Neuronal stem cell (in vitro differentiated cells): ENCODE results near the gene AMN.

Experiments
- DNase-seq: peaks from one replicate; pipeline ENCODE4 v3.0.0-alpha.2; 2013; ENCODE audit warnings: low spot score
- H2AFZ ChIP-seq: one replicate; pipeline ENCODE4 v1.6.1; 2013; ENCODE audit warnings: mild to moderate bottlenecking, low read length, inconsistent platforms
- H2AK5ac ChIP-seq: 2 replicates; pipeline ENCODE4 v1.6.1; 2013; ENCODE audit warnings: low read depth, mild to moderate bottlenecking, inconsistent platforms, low read length, moderate library complexity, mixed read lengths
- H2BK120ac ChIP-seq: 2 replicates; pipeline ENCODE4 v1.6.1; 2013; ENCODE audit warnings: low read depth, mild to moderate bottlenecking, inconsistent platforms, low read length, moderate library complexity, mixed read lengths
- H2BK12ac ChIP-seq: one replicate; pipeline ENCODE4 v1.6.1; 2013; ENCODE audit warnings: low read length, inconsistent platforms
- H2BK15ac ChIP-seq: 2 replicates; pipeline ENCODE4 v1.6.1; 2013; ENCODE audit warnings: mild to moderate bottlenecking, low read length, inconsistent platforms, mixed read lengths
- H2BK5ac ChIP-seq: one replicate; pipeline ENCODE4 v1.6.1; 2013; ENCODE audit warnings: inconsistent platforms, mild to moderate bottlenecking, low read length, moderate library complexity
- H3K14ac ChIP-seq: one replicate; pipeline ENCODE4 v1.6.1; 2013; ENCODE audit warnings: low read length, inconsistent platforms
- H3K18ac ChIP-seq: 2 replicates; pipeline ENCODE4 v1.6.1; 2013; ENCODE audit warnings: low read length, inconsistent platforms
- H3K23ac ChIP-seq: 2 replicates; pipeline ENCODE4 v1.6.1; 2013; ENCODE audit warnings: low read depth, mild to moderate bottlenecking, mixed read lengths, low read length, inconsistent platforms; ENCODE audit not compliant: poor library complexity
- H3K27ac ChIP-seq: replicated peaks from 3 replicates; pipeline ENCODE4 v1.5.1; 2013; ENCODE audit warnings: low read length, inconsistent platforms
- H3K27me3 ChIP-seq, 3 experiments: 2 replicates each; pipeline ENCODE4 v1.6.1; 2013; ENCODE audit warnings: low read length in 3 of 3, mild to moderate bottlenecking in 2 of 3, inconsistent platforms in 1 of 3, low read depth in 1 of 3, mixed read lengths in 1 of 3, moderate library complexity in 1 of 3; ENCODE audit not compliant: control insufficient read depth in 3 of 3, insufficient read depth in 3 of 3
- H3K36me3 ChIP-seq, 2 donors: replicated peaks in 1 of 2; 2 replicates each; pipeline ENCODE4 v1.6.1; 2013; ENCODE audit warnings: low read length in 2 of 2; ENCODE audit not compliant: control insufficient read depth in 2 of 2, insufficient read depth in 2 of 2
- H3K4ac ChIP-seq: 2 replicates; pipeline ENCODE4 v1.6.1; 2013; ENCODE audit warnings: inconsistent platforms, mild to moderate bottlenecking, low read length, moderate library complexity
- H3K4me1 ChIP-seq, 2 donors: 1 replicate in 1 of 2; 2 replicates in 1 of 2; pipeline ENCODE4 v1.6.1; 2013; ENCODE audit warnings: low read length in 2 of 2, low read depth in 1 of 2; ENCODE audit not compliant: control insufficient read depth in 2 of 2, insufficient read depth in 1 of 2
- H3K4me2 ChIP-seq: one replicate; pipeline ENCODE4 v1.6.1; 2013; ENCODE audit warnings: mild to moderate bottlenecking, low read length, inconsistent platforms; ENCODE audit not compliant: insufficient read depth, poor library complexity, severe bottlenecking
- H3K4me3 ChIP-seq, 2 donors: 2 replicates each; pipeline ENCODE4 v1.5.1; 2013; ENCODE audit warnings: low read length in 2 of 2, mild to moderate bottlenecking in 2 of 2, inconsistent platforms in 1 of 2, moderate library complexity in 1 of 2
- H3K79me1 ChIP-seq: one replicate; pipeline ENCODE4 v1.6.1; 2013; ENCODE audit warnings: low read depth, mild to moderate bottlenecking, inconsistent platforms, low read length, moderate library complexity
- H3K9ac ChIP-seq: one replicate; pipeline ENCODE4 v1.6.1; 2013; ENCODE audit warnings: mild to moderate bottlenecking, low read depth, low read length, inconsistent platforms; ENCODE audit not compliant: poor library complexity
- H3K9me3 ChIP-seq, 2 donors: replicated peaks in 1 of 2; 2 replicates each; pipeline versions ENCODE3 to v1.6.1; 2013; ENCODE audit warnings: low read length in 2 of 2, mild to moderate bottlenecking in 2 of 2, inconsistent platforms in 1 of 2, low read depth in 1 of 2, mixed read lengths in 1 of 2, moderate library complexity in 1 of 2; ENCODE audit not compliant: control insufficient read depth in 2 of 2, insufficient read depth in 1 of 2
- H4K8ac ChIP-seq: one replicate; pipeline ENCODE4 v1.6.1; 2013; ENCODE audit warnings: low read depth, mild to moderate bottlenecking, inconsistent platforms, low read length, moderate library complexity
- H4K91ac ChIP-seq: one replicate; pipeline ENCODE4 v1.6.1; 2013; ENCODE audit warnings: low read length, low read depth, mild to moderate bottlenecking, inconsistent platforms; ENCODE audit not compliant: poor library complexity
- WGBS, 2 donors: extraction: QIAGEN DNeasy Blood & Tissue Kit; methylation state at CpG; one replicate each; pipeline ENCODE4 v1.1.7; 2013; ENCODE audit warnings: missing lambda C conversion rate in 2 of 2, mixed read lengths in 1 of 2; ENCODE audit not compliant: insufficient read length in 2 of 2, insufficient replicate concordance in 1 of 2; ENCODE audit errors: extremely low coverage in 2 of 2; 5-methylcytosine and 5-hydroxymethylcytosine counted together

Gene AMN

GRCh38 chr14:102929241-102930137 is 7.0 kb downstream of the AMN start:
- H2AFZ ChIP-seq, result peak overlapping the region; percentile 96
- peak overlapping the region; percentile 54 to 82 for H3K4me3 ChIP-seq
- H3K79me1 ChIP-seq, result peaks cover 8% of the 10 kb centered on the region
- H2BK5ac ChIP-seq, result peak overlapping the region; percentile 53
- H3K4ac ChIP-seq, result peak overlapping the region; percentile 66
- H3K18ac ChIP-seq, result peak overlapping the region; percentile 98
- no peak overlapping the region for H2BK12ac ChIP-seq
- peak overlapping the region; percentile 88 for H3K9ac ChIP-seq
- peak overlapping the region; percentile 89 for H3K4me2 ChIP-seq
- peak overlapping the region; percentile 94 for H3K23ac ChIP-seq
- H2BK15ac ChIP-seq, result peak overlapping the region; percentile 81
- H3K9me3 ChIP-seq, result peaks cover 0 to 5% of the 10 kb centered on the region in 2 donors
- no CpG with 5 or more reads among the region's 94 CpGs for WGBS, 2 donors
- peak overlapping the region; percentile 99 for H2AK5ac ChIP-seq
- peaks cover 22 to 60% (median 34%) of the 10 kb centered on the region in 3 experiments for H3K27me3 ChIP-seq
- H3K14ac ChIP-seq, result peak overlapping the region; percentile 63
- no peak overlapping the region for H3K27ac ChIP-seq
- peak overlapping the region; percentile 47 for H2BK120ac ChIP-seq
- DNase-seq, result no peak
- H3K4me1 ChIP-seq, result peaks cover 12 to 15% of the 10 kb centered on the region in 2 donors
- no peak overlapping the region for H4K91ac ChIP-seq
- no peak overlapping the region for H4K8ac ChIP-seq
- H3K36me3 ChIP-seq, result peaks cover 5 to 20% of the 10 kb centered on the region in 2 donors

GRCh38 chr14:102930138-102930752 is 7.8 kb downstream of the AMN start:
- Histone ChIP-seq H3K79me1 (peaks cover 8% of the 10 kb centered on the region), H2AK5ac (peak overlapping the region; percentile 94), H2BK12ac (no peak overlapping the region), H2BK5ac (peak overlapping the region; percentile 53), H4K8ac (no peak overlapping the region), H3K4me3 (peak overlapping the region in 1 of 2 donors; percentile 57), H3K4me1 (peaks cover 12 to 15% of the 10 kb centered on the region in 2 donors), H3K18ac (peak overlapping the region; percentile 98), H3K27me3 (peaks cover 22 to 58% (median 34%) of the 10 kb centered on the region in 3 experiments), H2BK120ac (no peak overlapping the region), H4K91ac (no peak overlapping the region), H3K9ac (peak overlapping the region; percentile 84), H2BK15ac (peak overlapping the region; percentile 26), H3K4me2 (peak overlapping the region; percentile 89), H3K4ac (no peak overlapping the region), H3K27ac (no peak overlapping the region), H2AFZ (no peak overlapping the region), H3K23ac (peak overlapping the region; percentile 94), H3K36me3 (peaks cover 5 to 20% of the 10 kb centered on the region in 2 donors), H3K14ac (no peak overlapping the region), H3K9me3 (peaks cover 0 to 5% of the 10 kb centered on the region in 2 donors)
- no CpG with 5 or more reads among the region's 74 CpGs for WGBS, 2 donors
- DNase-seq, result no peak

- peak overlapping the region; percentile 84 for H3K4ac ChIP-seq
- H3K36me3 ChIP-seq, result peaks cover 5 to 24% of the 10 kb centered on the region in 2 donors
- H2AFZ ChIP-seq, result no peak overlapping the region
- no peak overlapping the region for H2BK12ac ChIP-seq
- peak overlapping the region; percentile 21 for H3K9ac ChIP-seq
- H3K4me2 ChIP-seq, result no peak overlapping the region
- H2AK5ac ChIP-seq, result peak overlapping the region; percentile 94
- H3K27me3 ChIP-seq, result peaks cover 22 to 53% (median 34%) of the 10 kb centered on the region in 3 experiments
- H3K23ac ChIP-seq, result peak overlapping the region; percentile 94
- H2BK120ac ChIP-seq, result no peak overlapping the region
- H4K91ac ChIP-seq, result no peak overlapping the region
- H3K9me3 ChIP-seq, result peaks cover 0 to 5% of the 10 kb centered on the region in 2 donors
- peaks cover 12 to 13% of the 10 kb centered on the region in 2 donors for H3K4me1 ChIP-seq
- DNase-seq, result no peak
- peak overlapping the region; percentile 48 for H2BK5ac ChIP-seq
- no CpG with 5 or more reads among the region's 34 CpGs for WGBS, 2 donors
- H2BK15ac ChIP-seq, result peak overlapping the region; percentile 26
- peaks cover 8% of the 10 kb centered on the region for H3K79me1 ChIP-seq
- peak overlapping the region; percentile 71 for H3K18ac ChIP-seq
- no peak overlapping the region for H3K4me3 ChIP-seq
- no peak overlapping the region for H3K27ac ChIP-seq
- H4K8ac ChIP-seq, result no peak overlapping the region
- H3K14ac ChIP-seq, result peak overlapping the region; percentile 56
Measured at GRCh38 chr14:102930753-102931579, 8.5 kb downstream of the AMN start.
